Activated T-cell treated with anti-CD3 and anti-CD28 coated beads for 1 hour (primary cell): ENCODE measurements around the gene CFB.
A peak's percentile ranks its signal among the peaks of the same experiment; 100 is the strongest.
"Not testable (repeated sequence)": the region's sequence is repeated elsewhere in the genome, so short reads cannot be mapped to it uniquely, and the experiment has no call there.

ENCODE experiments used
- DNase-seq: peaks from one replicate; pipeline ENCODE4 v3.0.0-alpha.2; 2020; ENCODE audit warnings: low read depth

The CFB gene

GRCh38 chr6:31911826-31912585 is 33.9 kb upstream of the CFB start:
- no peak for DNase-seq

DNA sequence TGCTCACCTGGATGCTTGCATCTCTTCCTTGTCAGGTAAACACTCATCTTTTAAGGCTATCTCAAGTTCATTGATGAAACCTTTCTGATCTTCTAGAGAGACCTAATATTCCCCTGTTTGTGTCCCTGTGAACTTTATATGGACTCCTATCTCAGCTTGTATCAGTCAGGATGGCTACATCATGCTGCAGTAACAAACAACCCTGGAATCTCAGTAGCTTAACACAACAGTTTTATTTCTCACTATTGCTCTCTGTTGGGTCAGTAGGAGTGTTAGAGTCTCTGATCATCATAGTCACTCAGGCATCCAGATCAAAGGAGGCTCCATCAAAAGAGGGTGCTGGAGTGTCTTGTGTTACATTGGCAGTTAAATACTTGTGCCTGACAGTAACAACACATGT is 30.5 kb upstream of the CFB start:
- DNase-seq, result no peak

DNA sequence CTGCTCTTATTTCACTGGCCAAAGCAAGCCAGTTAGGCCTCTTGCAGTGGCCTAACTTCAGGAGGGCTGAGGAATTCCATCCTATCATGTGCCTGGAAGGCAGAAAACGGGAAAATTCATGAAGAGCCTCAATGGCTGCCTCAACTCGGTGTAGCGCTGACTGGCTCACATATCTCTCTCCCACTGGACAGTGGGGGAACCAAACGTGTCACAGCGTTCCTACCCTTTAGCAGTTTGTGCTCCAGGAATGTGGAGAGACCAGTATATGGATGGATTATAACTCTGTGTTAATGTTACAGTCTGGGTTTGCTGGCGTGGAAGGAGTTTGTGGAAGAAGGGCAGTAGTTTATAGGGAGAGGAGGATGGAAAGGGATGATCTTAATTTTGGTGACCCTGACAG is 30.1 kb upstream of the CFB start:
- DNase-seq, result no peak

GRCh38 chr6:31918069-31918720 is 27.7 kb upstream of the CFB start:
- DNase-seq, result no peak

- DNase-seq, result no peak
Observed at GRCh38 chr6:31919624-31920303, 26.1 kb upstream of the CFB start.

DNA sequence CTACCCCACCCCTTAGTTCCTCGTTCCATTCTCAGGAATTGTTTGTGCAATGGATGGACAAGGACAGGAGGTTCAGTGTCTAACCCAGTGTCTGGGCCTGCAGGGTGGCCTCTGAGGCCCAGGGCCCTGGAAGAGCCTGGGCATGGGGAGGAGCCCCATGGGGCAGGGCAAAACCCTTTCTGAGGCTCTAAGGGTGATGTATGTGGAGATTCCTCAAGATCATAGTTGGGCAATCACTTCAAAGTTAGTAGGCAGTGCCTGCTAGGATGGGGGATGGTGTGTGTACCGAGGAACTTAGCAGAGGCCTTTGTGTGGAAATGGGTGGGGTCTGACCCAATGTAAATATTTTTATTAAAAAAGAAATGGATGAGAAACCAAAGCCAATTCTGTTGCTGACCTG is 25.1 kb upstream of the CFB start:
- DNase-seq, result no peak

DNA sequence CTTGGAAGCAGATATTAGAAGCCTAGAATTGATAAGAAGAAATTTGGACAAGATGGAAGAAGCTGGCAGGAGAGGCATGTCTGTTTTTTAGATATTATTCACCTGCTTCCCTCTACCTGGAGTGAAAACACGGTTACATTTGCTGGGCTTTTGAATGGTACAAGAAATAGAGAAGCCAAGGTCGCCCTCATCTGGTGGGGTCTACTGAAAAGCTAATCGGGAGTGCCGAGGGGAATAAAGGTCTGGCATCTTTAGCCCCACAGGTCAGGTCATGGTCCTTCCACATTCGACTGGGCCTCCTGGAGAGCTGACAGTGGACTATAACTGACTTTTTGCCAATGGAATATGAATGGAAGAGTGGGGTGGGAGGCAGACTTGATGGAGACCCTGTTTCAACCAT is 23.0 kb upstream of the CFB start:
- peak; percentile 16 for DNase-seq

DNA sequence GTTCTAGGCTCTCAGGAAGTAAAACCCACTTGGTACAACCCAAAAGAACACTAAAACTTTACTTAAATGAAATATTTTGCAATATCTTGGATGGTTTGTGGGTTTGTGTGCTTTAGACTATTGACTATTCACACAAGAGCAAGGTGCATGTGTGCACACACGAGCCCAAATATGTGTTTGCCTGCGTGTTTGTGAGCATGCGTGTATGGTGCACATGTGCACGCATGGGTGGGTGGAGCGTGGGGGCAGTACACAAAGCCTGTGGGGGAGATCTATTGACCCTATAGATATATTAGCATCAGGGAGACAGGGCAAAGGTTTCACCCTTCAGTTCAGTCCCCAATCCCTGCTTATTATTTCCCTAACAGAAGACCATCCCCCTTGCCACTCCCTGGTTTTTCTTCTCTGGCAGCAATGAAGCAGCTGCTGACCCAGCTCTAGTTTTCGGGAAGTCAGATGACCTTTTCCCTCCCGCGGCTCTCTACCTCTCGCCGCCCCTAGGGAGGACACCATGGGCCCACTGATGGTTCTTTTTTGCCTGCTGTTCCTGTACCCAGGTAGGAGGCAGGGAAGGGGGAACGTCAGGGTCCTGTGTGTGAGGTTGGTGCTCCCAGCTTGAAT is 18.5 kb upstream of the CFB start, which contains the start of gene C2:
Gene C2, plus strand, starts transcription at position 476 of the 621 bp plus-strand sequence. Its CDS starts 36 bp downstream, at position 512.
- DNase-seq, result no peak

GRCh38 chr6:31927863-31928671 is 17.8 kb upstream of the CFB start:
- DNase-seq, result no peak

DNA sequence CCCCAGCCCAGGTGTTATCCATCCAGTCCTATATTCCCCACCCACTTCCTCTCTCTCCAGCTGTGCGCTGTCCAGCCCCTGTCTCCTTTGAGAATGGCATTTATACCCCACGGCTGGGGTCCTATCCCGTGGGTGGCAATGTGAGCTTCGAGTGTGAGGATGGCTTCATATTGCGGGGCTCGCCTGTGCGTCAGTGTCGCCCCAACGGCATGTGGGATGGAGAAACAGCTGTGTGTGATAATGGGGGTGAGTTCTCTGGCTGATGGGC is 17.3 kb upstream of the CFB start:
- DNase-seq, result no peak

GRCh38 chr6:31930962-31931361 is 14.9 kb upstream of the CFB start:
- no peak for DNase-seq

DNA sequence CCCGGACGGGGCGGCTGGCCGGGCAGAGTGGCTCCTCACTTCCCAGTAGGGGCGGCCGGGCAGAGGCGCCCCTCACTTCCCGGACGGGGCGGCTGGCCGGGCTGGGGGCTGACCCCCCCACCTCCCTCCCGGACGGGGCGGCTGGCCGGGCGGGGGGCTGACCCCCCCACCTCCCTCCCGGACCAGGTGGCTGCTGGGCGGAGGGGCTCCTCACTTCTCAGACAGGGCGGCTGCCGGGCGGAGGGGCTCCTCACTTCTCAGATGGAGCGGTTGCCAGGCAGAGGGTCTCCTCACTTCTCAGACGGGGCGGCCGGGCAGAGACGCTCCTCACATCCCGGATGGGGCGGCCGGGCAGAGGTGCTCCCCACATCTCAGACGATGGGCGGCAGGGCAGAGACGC is 13.8 kb upstream of the CFB start:
- not testable (repeated sequence) for DNase-seq

DNA sequence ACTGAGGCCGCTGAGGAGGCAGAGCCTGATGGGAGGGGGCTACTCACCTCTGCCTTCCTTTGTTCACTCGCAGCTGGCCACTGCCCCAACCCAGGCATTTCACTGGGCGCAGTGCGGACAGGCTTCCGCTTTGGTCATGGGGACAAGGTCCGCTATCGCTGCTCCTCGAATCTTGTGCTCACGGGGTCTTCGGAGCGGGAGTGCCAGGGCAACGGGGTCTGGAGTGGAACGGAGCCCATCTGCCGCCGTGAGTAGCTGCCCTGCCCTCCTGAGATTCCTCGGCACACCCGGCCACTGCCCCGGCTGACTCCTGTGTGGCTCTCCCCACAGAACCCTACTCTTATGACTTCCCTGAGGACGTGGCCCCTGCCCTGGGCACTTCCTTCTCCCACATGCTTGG is 12.4 kb upstream of the CFB start:
- DNase-seq, result no peak

DNA sequence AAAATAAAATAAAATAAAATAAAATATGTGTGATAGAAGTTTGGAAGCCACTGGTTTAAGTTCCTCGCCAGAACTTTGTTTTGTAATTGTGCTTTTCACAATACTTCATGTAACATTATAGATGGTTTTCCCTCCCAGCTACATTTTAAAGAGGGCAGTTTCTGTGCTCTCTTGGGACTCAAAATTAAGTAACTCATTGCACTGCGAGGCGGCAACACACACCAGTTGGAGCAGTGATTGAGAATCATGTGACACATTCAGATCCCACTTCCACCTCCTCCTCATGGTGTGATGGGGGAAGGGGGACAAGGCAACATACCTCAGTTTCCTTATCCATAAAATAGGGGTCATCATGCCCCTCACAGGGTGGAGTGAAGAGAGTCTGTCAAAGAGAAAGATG is 10.9 kb upstream of the CFB start:
- no peak for DNase-seq

GRCh38 chr6:31935823-31936222 is 10.1 kb upstream of the CFB start:
- DNase-seq, result no peak

GRCh38 chr6:31940256-31940664 is 5.6 kb upstream of the CFB start:
- DNase-seq, result no peak

DNA sequence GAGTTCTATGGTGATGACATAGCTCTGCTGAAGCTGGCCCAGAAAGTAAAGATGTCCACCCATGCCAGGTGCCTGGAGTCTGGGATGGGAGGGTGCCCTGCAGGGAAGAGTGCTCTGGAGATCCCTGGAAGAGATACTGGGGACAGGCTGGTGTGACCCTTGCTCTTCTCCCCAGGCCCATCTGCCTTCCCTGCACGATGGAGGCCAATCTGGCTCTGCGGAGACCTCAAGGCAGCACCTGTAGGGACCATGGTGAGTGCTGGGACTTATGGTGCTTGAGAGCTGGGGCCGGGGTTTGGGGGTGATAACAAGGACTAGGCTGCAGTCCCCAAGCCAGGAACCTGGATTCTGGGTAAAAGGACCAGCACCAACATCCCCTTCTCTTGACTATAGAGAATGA is 2.2 kb upstream of the CFB start:
- no peak for DNase-seq

- no peak for DNase-seq
Observed at GRCh38 chr6:31945154-31945506, 765 bp upstream of the CFB start.

DNA sequence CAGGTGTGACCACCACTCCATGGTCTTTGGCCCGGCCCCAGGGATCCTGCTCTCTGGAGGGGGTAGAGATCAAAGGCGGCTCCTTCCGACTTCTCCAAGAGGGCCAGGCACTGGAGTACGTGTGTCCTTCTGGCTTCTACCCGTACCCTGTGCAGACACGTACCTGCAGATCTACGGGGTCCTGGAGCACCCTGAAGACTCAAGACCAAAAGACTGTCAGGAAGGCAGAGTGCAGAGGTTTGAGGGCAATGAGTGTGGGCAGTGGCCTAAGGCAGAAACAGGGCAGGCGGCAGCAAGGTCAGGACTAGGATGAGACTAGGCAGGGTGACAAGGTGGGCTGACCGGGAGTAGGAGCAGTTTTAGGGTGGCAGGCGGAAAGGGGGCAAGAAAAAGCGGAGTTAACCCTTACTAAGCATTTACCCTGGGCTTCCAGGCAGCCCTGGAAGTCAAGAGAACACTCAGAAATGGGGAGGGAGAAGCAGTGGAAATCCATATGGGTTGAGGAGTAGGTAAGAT is 533 bp downstream of the CFB start:
- no peak for DNase-seq

DNA sequence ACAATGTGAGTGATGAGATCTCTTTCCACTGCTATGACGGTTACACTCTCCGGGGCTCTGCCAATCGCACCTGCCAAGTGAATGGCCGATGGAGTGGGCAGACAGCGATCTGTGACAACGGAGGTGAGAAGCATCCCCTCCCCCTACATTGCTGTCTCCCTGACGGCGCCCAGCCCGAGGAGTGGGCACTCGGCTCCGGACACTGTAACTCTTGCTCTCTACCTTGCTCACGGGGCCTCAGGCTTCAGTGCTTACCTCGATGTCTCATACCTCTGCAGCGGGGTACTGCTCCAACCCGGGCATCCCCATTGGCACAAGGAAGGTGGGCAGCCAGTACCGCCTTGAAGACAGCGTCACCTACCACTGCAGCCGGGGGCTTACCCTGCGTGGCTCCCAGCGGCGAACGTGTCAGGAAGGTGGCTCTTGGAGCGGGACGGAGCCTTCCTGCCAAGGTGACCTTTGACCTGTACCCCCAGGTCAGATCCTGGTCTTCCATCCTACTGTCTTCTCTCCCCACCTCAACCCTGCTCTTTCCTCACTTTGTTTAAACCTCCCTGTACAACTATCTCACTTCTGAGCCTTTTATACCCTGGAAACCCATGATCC is 1.3 kb downstream of the CFB start:
- DNase-seq, result no peak

GRCh38 chr6:31947864-31948263 is 2.0 kb downstream of the CFB start:
- DNase-seq, result no peak

GRCh38 chr6:31948306-31948705 is 2.4 kb downstream of the CFB start:
- no peak for DNase-seq
